ENCODE data around the gene HDAC7.

DNA sequence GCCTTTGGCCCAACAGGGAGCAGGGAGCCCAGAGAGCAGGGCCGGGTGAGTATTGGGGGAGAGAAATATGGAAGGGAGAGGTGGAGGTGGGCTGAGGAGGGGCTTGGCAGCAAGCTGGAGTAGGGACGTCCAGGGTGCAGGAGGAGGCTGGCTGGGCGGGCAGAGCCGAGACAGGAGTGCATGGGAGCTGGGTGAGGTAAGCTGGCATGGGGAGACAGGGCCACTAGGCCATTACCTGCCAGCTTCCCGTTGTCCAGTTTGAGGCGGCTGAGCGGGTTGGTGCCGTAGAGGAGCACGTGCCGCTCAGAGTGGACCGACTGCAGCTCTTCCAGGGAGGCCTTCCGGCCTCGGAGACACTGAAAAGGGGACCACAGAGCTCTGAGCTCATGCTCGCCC, 28.4 kb downstream of the HDAC7 start:
- TF ChIP-seq LEF1 (IDR thresholded peaks at IDR 0.05; ENCODE audit: borderline replicate concordance) (no peak), SUZ12 (IDR thresholded peaks at IDR 0.05) (no peak), FOXA1 (IDR thresholded peaks at IDR 0.05) (no peak), ELF4 (IDR thresholded peaks at IDR 0.05) (no peak), FOXM1 (IDR thresholded peaks at IDR 0.05; ENCODE audit: borderline replicate concordance) (no peak), HDGF (IDR thresholded peaks at IDR 0.05; ENCODE audit: borderline replicate concordance) (no peak), ZNF384 (IDR thresholded peaks at IDR 0.05) (no peak), SP1 (IDR thresholded peaks at IDR 0.05) (no peak), CTBP1 (IDR thresholded peaks at IDR 0.05; ENCODE audit: borderline replicate concordance) (no peak), FOXK2 (IDR thresholded peaks at IDR 0.05) (no peak), TARDBP (IDR thresholded peaks at IDR 0.05) (no peak), BHLHE40 (IDR thresholded peaks at IDR 0.05; ENCODE audit: borderline replicate concordance) (no peak)
- TF ChIP-seq, protein P1, sequence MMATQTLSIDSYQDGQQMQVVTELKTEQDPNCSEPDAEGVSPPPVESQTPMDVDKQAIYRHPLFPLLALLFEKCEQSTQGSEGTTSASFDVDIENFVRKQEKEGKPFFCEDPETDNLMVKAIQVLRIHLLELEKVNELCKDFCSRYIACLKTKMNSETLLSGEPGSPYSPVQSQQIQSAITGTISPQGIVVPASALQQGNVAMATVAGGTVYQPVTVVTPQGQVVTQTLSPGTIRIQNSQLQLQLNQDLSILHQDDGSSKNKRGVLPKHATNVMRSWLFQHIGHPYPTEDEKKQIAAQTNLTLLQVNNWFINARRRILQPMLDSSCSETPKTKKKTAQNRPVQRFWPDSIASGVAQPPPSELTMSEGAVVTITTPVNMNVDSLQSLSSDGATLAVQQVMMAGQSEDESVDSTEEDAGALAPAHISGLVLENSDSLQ (IDR thresholded peaks at IDR 0.05) = no peak
